HepG2 (cell line): ENCODE data around the gene NCOA7. TPM values are rescaled to one million over a fixed set of nuclear protein-coding genes. Genes with fewer than 3 reads are reported as not detected.

Source experiments
- AFF4 ChIP-seq: sonication (generic); formaldehyde crosslinking; IDR thresholded peaks from 2 replicates; pipeline ENCODE4 v1.4.0; 2020; ENCODE audit warnings: missing genetic modification reagents
- BRCA1 ChIP-seq: sonication (generic); formaldehyde crosslinking; IDR thresholded peaks from 2 replicates; pipeline ENCODE4 v1.4.0; 2020; ENCODE audit warnings: missing genetic modification reagents
- ELK4 ChIP-seq: sonication (generic); formaldehyde crosslinking; IDR thresholded peaks from 2 replicates; pipeline ENCODE4 v1.9.0; 2021; ENCODE audit warnings: missing genetic modification reagents, borderline replicate concordance
- LBX2 ChIP-seq: sonication (generic); formaldehyde crosslinking; IDR thresholded peaks from 2 replicates; pipeline ENCODE4 v1.5.0; 2020; ENCODE audit warnings: missing genetic modification reagents, mild to moderate bottlenecking, borderline replicate concordance
- MXD4 ChIP-seq: IDR thresholded peaks from 2 replicates; pipeline ENCODE4 v1.6.1; 2016; ENCODE audit warnings: mild to moderate bottlenecking, missing biosample characterization, missing genetic modification reagents
- PRDM15 ChIP-seq: sonication (generic); formaldehyde crosslinking; IDR thresholded peaks from 2 replicates; pipeline ENCODE4 v1.4.0; 2020; ENCODE audit warnings: missing genetic modification reagents
- ZNF234 ChIP-seq: sonication (generic); formaldehyde crosslinking; conservative IDR thresholded peaks from 2 replicates; pipeline ENCODE4 v1.5.1; 2020; ENCODE audit warnings: mild to moderate bottlenecking, missing genetic modification reagents
- ZNF318 ChIP-seq: sonication (generic); formaldehyde crosslinking; IDR thresholded peaks from 2 replicates; pipeline ENCODE4 v1.4.0; 2020; ENCODE audit warnings: mild to moderate bottlenecking, missing genetic modification reagents
- polyA plus RNA-seq, 8 experiments: library from polyadenylated mRNA; depleted of rRNA in 3 of 8; stranded (reverse) in 7 of 8; unstranded in 1 of 8; fragments of >200 nt; fragmentation: Illumina TruSeq in 4 of 8; extraction: Trizol in 4 of 8; gene quantifications; 2 replicates each; pipeline versions ENCODE4 v1.2.1 to v1.2.3, GENCODE V29; 2011 to 2016; ENCODE audit warnings: low read depth in 4 of 8, missing spikeins in 1 of 8, mixed read lengths in 1 of 8; ENCODE audit not compliant: insufficient read depth in 1 of 8
- total RNA-seq, 5 experiments: library from RNA; depleted of rRNA; stranded (reverse); fragments of >200 nt; fragmentation: Illumina TruSeq; extraction: Trizol; gene quantifications; 2 replicates each; pipeline ENCODE4 v1.2.3, GENCODE V29; 2016; ENCODE audit warnings: low read depth in 1 of 5

The NCOA7 gene
- total and polyA plus RNA-seq, 2 of the 13 experiments (the other 11 are each of a cell fraction or from before 2014, with no cell fraction given): 13.6 to 20.8 TPM

- TF ChIP-seq MXD4 (CRISPR knock-in tag) (peak; percentile 66; the same call in 1 of the 2 replicates), PRDM15 (CRISPR knock-in tag) (peak; percentile 74; the same call in 1 of the 2 replicates), ELK4 (peak; percentile 31; the same call in 1 of the 2 replicates), ZNF234 (CRISPR knock-in tag) (peak; percentile 95; the same call in 1 of the 2 replicates), BRCA1 (CRISPR knock-in tag) (peak; percentile 29; the same call in 1 of the 2 replicates), AFF4 (CRISPR knock-in tag) (peak; percentile 52; the same call in 1 of the 2 replicates), LBX2 (no peak; the same call in 1 of the 2 replicates), ZNF318 (CRISPR knock-in tag) (no peak)
Observed at GRCh38 chr6:125956506-125957390, 166.0 kb downstream of the NCOA7 start, which contains the start of gene HINT3 (continued).
